Common myeloid progenitor, CD34-positive (primary cell): ENCODE results near the gene CHRNG.

Experiments used
- CTCF ChIA-PET: fragments of 350-600 bp; sonication (Branson Sonifier 250); formaldehyde crosslinking; loops from one replicate; lab custom pipeline; 2021; ENCODE audit warnings: antibody characterized with exemption; lab: Charles Lee
- POLR2A ChIA-PET: fragments of 350-600 bp; sonication (Branson Sonifier 250); formaldehyde crosslinking; loops from one replicate; lab custom pipeline; 2021; ENCODE audit warnings: antibody characterized with exemption; lab: Charles Lee
- DNase-seq, 3 donors: peaks; one replicate each; pipeline versions ENCODE4 v3.0.0 to v3.0.0-alpha.2; 2013
- H3K27ac ChIP-seq, 2 experiments: 1 replicate in 1 of 2; 2 replicates in 1 of 2; pipeline ENCODE4 v1.7.0; 2013; ENCODE audit warnings: inconsistent platforms in 2 of 2, low read length in 2 of 2, mild to moderate bottlenecking in 2 of 2, low read depth in 1 of 2, moderate library complexity in 1 of 2; ENCODE audit not compliant: severe bottlenecking in 2 of 2, insufficient read depth in 1 of 2, poor library complexity in 1 of 2
- H3K27me3 ChIP-seq, 5 experiments: replicated peaks in 2 of 5; 1 replicate in 3 of 5; 2 replicates in 2 of 5; pipeline versions ENCODE4 v1.6.1 to v1.7.0; 2013; ENCODE audit warnings: low read length in 4 of 5, mild to moderate bottlenecking in 2 of 5, moderate library complexity in 2 of 5, inconsistent platforms in 1 of 5; ENCODE audit not compliant: insufficient read depth in 5 of 5, control insufficient read depth in 4 of 5
- H3K36me3 ChIP-seq, 4 experiments: 1 replicate in 2 of 4; 2 replicates in 2 of 4; pipeline versions ENCODE4 v1.6.1 to v1.7.0; 2013; ENCODE audit warnings: low read length in 3 of 4, control low read depth in 1 of 4, mild to moderate bottlenecking in 1 of 4; ENCODE audit not compliant: control insufficient read depth in 4 of 4, insufficient read depth in 4 of 4
- H3K4me1 ChIP-seq, 4 experiments: 1 replicate in 3 of 4; 2 replicates in 1 of 4; pipeline versions ENCODE4 v1.6.1 to v1.7.1; 2013; ENCODE audit warnings: low read length in 3 of 4, mild to moderate bottlenecking in 3 of 4, control low read depth in 1 of 4, inconsistent platforms in 1 of 4, moderate library complexity in 1 of 4; ENCODE audit not compliant: control insufficient read depth in 4 of 4, insufficient read depth in 4 of 4; ENCODE audit errors: control extremely low read depth in 1 of 4
- H3K4me3 ChIP-seq, 7 experiments: 1 replicate in 4 of 7; 2 replicates in 3 of 7; pipeline versions ENCODE4 v1.5.1 to v1.7.0; 2013; ENCODE audit warnings: mild to moderate bottlenecking in 7 of 7, low read length in 6 of 7, moderate library complexity in 6 of 7, inconsistent platforms in 2 of 7, low read depth in 2 of 7, control low read depth in 1 of 7; ENCODE audit not compliant: insufficient read depth in 4 of 7, control insufficient read depth in 1 of 7; ENCODE audit errors: extremely low read depth in 1 of 7
- H3K9me3 ChIP-seq, 5 experiments: 1 replicate in 4 of 5; 2 replicates in 1 of 5; pipeline versions ENCODE4 v1.6.1 to v1.7.1; 2013; ENCODE audit warnings: low read length in 4 of 5, mild to moderate bottlenecking in 2 of 5, inconsistent platforms in 1 of 5, low read depth in 1 of 5, moderate library complexity in 1 of 5; ENCODE audit not compliant: control insufficient read depth in 4 of 5, insufficient read depth in 2 of 5; ENCODE audit errors: control extremely low read depth in 1 of 5
- WGBS: methylation state at CpG from one replicate; pipeline ENCODE4 v1.1.5; 2013; ENCODE audit not compliant: insufficient coverage; 5-methylcytosine and 5-hydroxymethylcytosine counted together

The CHRNG gene

DNA sequence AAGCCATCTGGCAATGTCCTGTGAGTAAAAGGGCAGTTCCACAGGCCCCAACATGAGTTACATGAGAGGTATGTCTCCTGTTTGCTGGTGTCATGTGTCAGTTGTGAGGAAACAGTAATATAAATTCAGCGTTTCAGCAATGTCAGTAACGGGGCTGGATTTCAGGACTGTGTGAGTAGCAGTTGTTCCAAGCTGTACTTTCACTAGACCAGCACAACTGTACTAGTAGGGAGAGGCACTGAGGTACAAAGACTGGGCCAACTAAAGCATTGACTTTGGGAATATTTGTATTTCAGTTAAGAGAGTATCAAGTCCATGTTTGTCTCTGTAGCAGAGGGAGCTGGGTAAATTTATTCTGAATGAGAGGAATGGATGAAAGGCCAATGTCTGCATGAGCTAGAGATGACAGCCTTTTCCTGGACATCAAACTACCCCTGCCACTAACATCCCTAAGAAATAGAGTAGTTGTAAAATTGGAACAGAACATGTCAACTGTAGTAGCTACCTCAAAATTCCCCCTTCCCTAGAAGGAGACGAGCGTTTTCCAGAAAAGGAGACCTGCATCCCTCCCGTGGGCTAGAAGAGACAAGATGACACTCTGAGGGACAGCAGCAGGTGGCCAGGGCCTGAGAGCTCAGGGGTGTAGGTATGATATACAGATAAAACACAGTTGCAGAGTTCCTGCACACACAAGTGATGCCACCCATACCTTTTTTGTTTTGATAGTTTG lies 35.3 kb downstream of the CHRNG start:
- no peak overlapping the region for H3K4me3 ChIP-seq
- peaks cover 8 to 44% (median 29%) of the 10 kb centered on the region in 4 experiments for H3K36me3 ChIP-seq
- CTCF ChIA-PET = interaction anchor here (0.9 kb wide), 1 partner anchor 261 kb away, joined by 3 read pairs; no protein-coding TSS in a partner anchor
- no peaks in the 10 kb centered on the region for H3K4me1 ChIP-seq
- POLR2A ChIA-PET = no interaction called here
- H3K27ac ChIP-seq = no peak overlapping the region
- no peaks in the 10 kb centered on the region for H3K27me3 ChIP-seq
- WGBS = 93% methylated on average over 2 of the region's 5 CpGs
- no peak for DNase-seq
- H3K9me3 ChIP-seq = no peaks in the 10 kb centered on the region

DNA sequence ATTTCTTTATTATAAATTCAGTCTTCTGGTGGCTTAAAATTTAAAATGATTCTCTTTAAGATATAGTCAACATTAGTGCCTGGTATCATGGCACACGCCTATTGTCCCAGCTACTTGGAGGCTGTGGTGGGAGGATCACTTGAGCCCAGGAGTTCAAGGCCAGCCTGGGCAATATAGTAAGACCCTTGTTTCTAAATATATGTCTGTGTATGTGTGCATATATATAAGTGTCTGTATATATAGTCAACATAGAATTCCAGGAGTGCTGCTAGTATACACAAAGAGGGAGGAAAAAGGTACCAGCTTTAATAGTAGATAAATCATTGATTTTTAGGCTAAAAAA lies 35.9 kb downstream of the CHRNG start:
- H3K36me3 ChIP-seq = peaks cover 5 to 40% (median 24%) of the 10 kb centered on the region in 4 experiments
- no peak overlapping the region for H3K27ac ChIP-seq
- no peaks in the 10 kb centered on the region for H3K27me3 ChIP-seq
- DNase-seq = no peak
- CTCF ChIA-PET = no interaction called here
- no peaks in the 10 kb centered on the region for H3K9me3 ChIP-seq
- POLR2A ChIA-PET = no interaction called here
- WGBS = 100% methylated on average over 1 of the region's 1 CpG
- no peak overlapping the region for H3K4me3 ChIP-seq
- H3K4me1 ChIP-seq = peaks cover 0 to 2% (median 0%) of the 10 kb centered on the region in 4 experiments

DNA sequence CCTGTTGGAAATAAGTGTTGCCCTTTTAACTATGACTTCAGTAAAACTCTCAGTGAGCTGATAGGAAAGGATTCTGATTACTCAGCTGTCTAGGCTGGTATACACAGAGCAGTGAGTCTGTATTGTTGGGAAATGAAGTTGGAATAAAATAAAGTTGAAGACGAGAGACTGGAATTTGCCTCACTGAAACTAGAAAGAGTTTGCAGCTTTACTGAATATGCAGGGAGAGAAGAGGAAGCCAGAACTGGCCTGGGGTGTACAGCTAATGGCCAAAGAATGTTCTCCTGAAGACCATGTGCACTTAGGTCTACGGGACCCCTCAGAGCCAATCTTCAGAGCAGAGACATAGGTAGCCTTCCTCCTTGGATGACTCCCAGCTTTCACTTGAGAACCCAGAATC lies 37.5 kb downstream of the CHRNG start:
- H3K27me3 ChIP-seq = no peaks in the 10 kb centered on the region
- no peak for DNase-seq
- no peak overlapping the region for H3K4me3 ChIP-seq
- no peaks in the 10 kb centered on the region for H3K9me3 ChIP-seq
- H3K36me3 ChIP-seq = peaks cover 7 to 39% (median 24%) of the 10 kb centered on the region in 4 experiments
- peaks cover 0 to 3% (median 0%) of the 10 kb centered on the region in 4 experiments for H3K4me1 ChIP-seq
- ChIA-PET CTCF (interaction anchor here (3.2 kb wide), 1 partner anchor 8 kb away, joined by 13 read pairs; no protein-coding TSS in a partner anchor), POLR2A (no interaction called here)
- WGBS = 100% methylated on average over 2 of the region's 2 CpGs
- H3K27ac ChIP-seq = no peak overlapping the region

DNA sequence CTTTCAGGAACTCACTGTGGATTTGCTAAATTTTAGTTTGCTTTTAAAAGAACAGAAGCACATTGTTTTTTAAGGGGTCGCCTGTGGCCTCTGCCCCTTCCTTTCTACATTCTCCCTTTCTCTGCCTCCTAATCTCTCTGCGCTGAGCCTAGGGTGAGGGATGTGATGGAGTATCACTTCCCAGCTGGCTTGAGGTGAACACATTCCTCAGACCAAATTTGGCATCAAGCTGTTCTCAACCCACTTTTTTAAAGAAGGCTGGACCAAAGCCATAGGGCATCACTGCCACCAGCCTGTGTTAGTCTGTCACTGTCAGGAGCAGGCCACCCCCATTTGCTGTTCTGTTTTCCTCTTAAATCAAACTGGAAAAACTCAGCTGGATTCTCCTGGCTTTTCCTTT lies 38.3 kb downstream of the CHRNG start:
- Histone ChIP-seq H3K36me3 (peaks cover 6 to 43% (median 26%) of the 10 kb centered on the region in 4 experiments), H3K27ac (no peak overlapping the region), H3K9me3 (no peaks in the 10 kb centered on the region), H3K27me3 (no peaks in the 10 kb centered on the region), H3K4me3 (no peak overlapping the region), H3K4me1 (peaks cover 0 to 3% (median 0%) of the 10 kb centered on the region in 4 experiments)
- CTCF ChIA-PET = interaction anchor here (3.2 kb wide), 1 partner anchor 9 kb away, joined by 13 read pairs; no protein-coding TSS in a partner anchor
- no CpG with 5 or more reads among the region's 2 CpGs for WGBS
- POLR2A ChIA-PET = no interaction called here
- DNase-seq = no peak

DNA sequence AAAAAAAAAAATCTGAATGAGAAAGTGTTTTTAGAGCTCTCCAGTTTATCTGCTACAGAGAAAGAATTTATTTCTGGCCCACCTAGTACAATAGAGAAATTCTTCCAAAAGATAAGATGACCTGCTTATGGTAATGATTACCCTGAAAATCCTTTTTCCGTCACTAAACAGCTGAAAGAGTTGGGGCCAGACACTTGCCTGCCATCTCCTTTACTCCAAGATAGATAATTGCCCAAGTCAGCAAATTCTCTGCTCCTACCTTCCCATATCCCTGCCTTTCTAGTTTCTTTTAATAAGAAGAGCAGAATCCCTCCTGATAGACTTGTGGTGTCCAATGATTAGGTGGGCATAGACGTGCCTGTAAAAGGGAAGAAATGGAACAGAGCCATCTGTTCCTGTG lies 39.1 kb downstream of the CHRNG start:
- DNase-seq = no peak
- 100% methylated on average over 1 of the region's 2 CpGs for WGBS
- CTCF ChIA-PET = interaction anchor here (3.2 kb wide), 1 partner anchor 10 kb away, joined by 13 read pairs; no protein-coding TSS in a partner anchor
- no peaks in the 10 kb centered on the region for H3K9me3 ChIP-seq
- no peaks in the 10 kb centered on the region for H3K27me3 ChIP-seq
- H3K4me1 ChIP-seq = peaks cover 0 to 3% (median 0%) of the 10 kb centered on the region in 4 experiments
- H3K27ac ChIP-seq = no peak overlapping the region
- POLR2A ChIA-PET = no interaction called here
- H3K4me3 ChIP-seq = no peak overlapping the region
- H3K36me3 ChIP-seq = peaks cover 9 to 44% (median 27%) of the 10 kb centered on the region in 4 experiments

- ChIA-PET CTCF (interaction anchor here (0.7 to 1.5 kb wide), 2 partner anchors 9 to 13 kb away, joined by 3 read pairs; no protein-coding TSS in a partner anchor), POLR2A (no interaction called here)
- Histone ChIP-seq H3K27me3 (no peaks in the 10 kb centered on the region), H3K36me3 (peaks cover 9 to 37% (median 17%) of the 10 kb centered on the region in 4 experiments), H3K9me3 (peaks cover 0 to 6% (median 0%) of the 10 kb centered on the region in 5 experiments), H3K4me3 (no peak overlapping the region), H3K4me1 (peaks cover 0 to 3% (median 0%) of the 10 kb centered on the region in 4 experiments), H3K27ac (no peak overlapping the region)
- 100% methylated on average over 3 of the region's 6 CpGs for WGBS
- DNase-seq = no peak
Observed at GRCh38 chr2:232580648-232580981, 41.1 kb downstream of the CHRNG start.

GRCh38 chr2:232581725-232582124 lies 42.2 kb downstream of the CHRNG start:
- no peak for DNase-seq
- Histone ChIP-seq H3K36me3 (peaks cover 9 to 37% (median 16%) of the 10 kb centered on the region in 4 experiments), H3K27ac (no peak overlapping the region), H3K4me1 (peaks cover 0 to 3% (median 0%) of the 10 kb centered on the region in 4 experiments), H3K27me3 (no peaks in the 10 kb centered on the region), H3K4me3 (no peak overlapping the region), H3K9me3 (peaks cover 0 to 6% (median 0%) of the 10 kb centered on the region in 5 experiments)
- POLR2A ChIA-PET = no interaction called here
- CTCF ChIA-PET = interaction anchor here (1.2 kb wide), 1 partner anchor 18 kb away, joined by 4 read pairs; no protein-coding TSS in a partner anchor
